Activated CD8-positive, alpha-beta memory T cell treated with anti-CD3 and anti-CD28 coated beads, Interleukin-2, amount 10 ng/mL, durations not matched to agents 7 days and 5 days (primary cell): Measurements from ENCODE around the gene RPAP3. TPM values are rescaled to one million over a fixed set of nuclear protein-coding genes. Genes with fewer than 3 reads are reported as not detected.

ENCODE experiments used
- ATAC-seq: fragments of 150-1000 bp; cut with Tn5 transposase; one replicate; pipeline ENCODE4 v1.10.0; 2021; ENCODE audit warnings: moderate library complexity
- CTCF ChIA-PET: fragments of 350-600 bp; sonication (Branson Sonifier 250); formaldehyde crosslinking; loops from one replicate; lab custom pipeline; 2021; ENCODE audit warnings: antibody characterized with exemption; lab: Charles Lee
- DNase-seq: peaks from one replicate; pipeline ENCODE4 v3.0.0-alpha.2; 2020
- H3K27ac Mint-ChIP-seq: one replicate; pipeline ENCODE4 v1.8.0; 2021; ENCODE audit warnings: mild to moderate bottlenecking, mixed read lengths
- H3K27me3 Mint-ChIP-seq: one replicate; pipeline ENCODE4 v1.8.0; 2021; ENCODE audit warnings: mixed read lengths
- H3K36me3 Mint-ChIP-seq: one replicate; pipeline ENCODE4 v1.8.0; 2021; ENCODE audit warnings: mild to moderate bottlenecking, mixed read lengths
- H3K4me1 Mint-ChIP-seq: one replicate; pipeline ENCODE4 v1.8.0; 2021; ENCODE audit warnings: mixed read lengths
- H3K4me3 Mint-ChIP-seq: one replicate; pipeline ENCODE4 v1.8.0; 2021; ENCODE audit warnings: mild to moderate bottlenecking, moderate library complexity, mixed read lengths
- H3K9me3 Mint-ChIP-seq: one replicate; pipeline ENCODE4 v1.8.0; 2022; ENCODE audit warnings: low read depth, mixed read lengths
- total RNA-seq, 2 experiments: library from RNA; stranded (reverse); gene quantifications; one replicate each; pipeline ENCODE4 v1.2.3, GENCODE V29; 2021

The RPAP3 gene
- total RNA-seq, 2 experiments from 2014 or later, result 41.3 to 51.4 TPM

GRCh38 chr12:47712171-47712570, 6.3 kb upstream of the RPAP3 start:
- Mint-ChIP-seq H3K4me1 (peaks cover 38% of the 10 kb centered on the region), H3K27me3 (no peaks in the 10 kb centered on the region), H3K4me3 (no peak overlapping the region), H3K9me3 (no peaks in the 10 kb centered on the region), H3K27ac (no peak overlapping the region), H3K36me3 (peaks cover 2% of the 10 kb centered on the region)
- CTCF ChIA-PET, result interaction anchor here (2.6 to 24.5 kb wide), 5 partner anchors 10 to 125 kb away, joined by 6 to 443 read pairs (median 167); partner anchors contain the start of genes RAPGEF3 and SLC48A1
- ATAC-seq (no peak), DNase-seq (no peak)

GRCh38 chr12:47711448-47711847, 5.6 kb upstream of the RPAP3 start:
- ATAC-seq, result no peak
- Mint-ChIP-seq H3K9me3 (no peaks in the 10 kb centered on the region), H3K4me3 (no peak overlapping the region), H3K4me1 (peaks cover 41% of the 10 kb centered on the region), H3K27ac (no peak overlapping the region), H3K27me3 (no peaks in the 10 kb centered on the region), H3K36me3 (peaks cover 3% of the 10 kb centered on the region)
- no peak for DNase-seq
- CTCF ChIA-PET, result interaction anchor here (2.0 to 24.5 kb wide), 5 partner anchors 10 to 126 kb away, joined by 6 to 443 read pairs (median 16); partner anchors contain the start of gene SLC48A1

DNA sequence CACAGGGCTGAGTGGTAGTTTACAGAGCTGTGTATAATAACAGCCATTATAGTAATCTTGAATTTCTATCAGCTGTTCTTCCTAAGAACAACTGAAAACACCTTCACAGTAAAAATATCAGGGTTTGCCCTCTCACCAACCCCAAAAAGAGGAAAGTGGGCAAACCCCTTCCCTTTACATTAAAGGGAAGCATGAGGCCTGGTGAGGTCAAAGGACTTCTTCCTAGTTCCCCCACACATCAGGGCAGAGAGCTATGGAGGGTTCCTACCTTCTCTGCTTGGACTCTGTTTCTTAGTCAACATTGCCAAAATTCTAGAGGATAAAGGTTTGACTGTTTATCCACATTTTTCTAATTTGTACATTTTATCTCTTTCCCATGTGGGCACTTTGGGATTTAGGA, 4.4 kb upstream of the RPAP3 start:
- Mint-ChIP-seq H3K27me3 (no peaks in the 10 kb centered on the region), H3K36me3 (peaks cover 3% of the 10 kb centered on the region), H3K27ac (no peak overlapping the region), H3K4me1 (peaks cover 36% of the 10 kb centered on the region), H3K4me3 (no peak overlapping the region), H3K9me3 (no peaks in the 10 kb centered on the region)
- no peak for ATAC-seq
- CTCF ChIA-PET, result interaction anchor here (0.9 to 24.5 kb wide), 9 partner anchors 11 to 127 kb away, joined by 3 to 443 read pairs (median 6); partner anchors contain the start of gene SLC48A1
- DNase-seq, result no peak

GRCh38 chr12:47709671-47710070, 3.8 kb upstream of the RPAP3 start:
- DNase-seq (no peak), ATAC-seq (no peak)
- CTCF ChIA-PET, result interaction anchor here (1.3 to 24.5 kb wide), 7 partner anchors 12 to 127 kb away, joined by 3 to 443 read pairs (median 13); partner anchors contain the start of gene SLC48A1
- Mint-ChIP-seq H3K4me1 (peaks cover 37% of the 10 kb centered on the region), H3K27ac (peak overlapping the region; percentile 64), H3K27me3 (no peaks in the 10 kb centered on the region), H3K9me3 (no peaks in the 10 kb centered on the region), H3K4me3 (no peak overlapping the region), H3K36me3 (peaks cover 5% of the 10 kb centered on the region)

DNA sequence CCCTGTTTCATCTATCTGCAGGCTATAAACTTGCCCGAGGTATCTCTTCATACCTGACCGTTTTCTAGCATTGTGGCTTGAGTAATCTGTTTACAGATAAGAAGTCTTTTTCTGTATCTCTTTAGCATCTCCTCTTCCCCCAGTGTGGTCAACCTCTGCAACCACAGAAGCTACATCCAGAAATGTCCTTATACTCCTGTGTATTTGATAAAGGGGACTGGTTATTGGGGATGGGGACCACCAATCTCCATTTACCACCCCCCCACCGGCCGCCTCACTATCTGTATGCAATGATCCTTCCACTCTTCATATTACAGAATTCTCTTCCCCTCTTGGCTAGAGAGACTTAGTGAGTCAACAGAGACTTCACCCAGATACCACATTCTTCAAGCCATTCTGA, 3.4 kb upstream of the RPAP3 start:
- Mint-ChIP-seq H3K4me1 (peaks cover 38% of the 10 kb centered on the region), H3K4me3 (no peak overlapping the region), H3K27me3 (no peaks in the 10 kb centered on the region), H3K9me3 (no peaks in the 10 kb centered on the region), H3K27ac (peak overlapping the region; percentile 64), H3K36me3 (peaks cover 5% of the 10 kb centered on the region)
- no peak for ATAC-seq
- DNase-seq, result no peak
- CTCF ChIA-PET, result interaction anchor here (1.3 to 24.5 kb wide), 5 partner anchors 33 to 128 kb away, joined by 4 to 443 read pairs (median 16); partner anchors contain the start of gene SLC48A1

DNA sequence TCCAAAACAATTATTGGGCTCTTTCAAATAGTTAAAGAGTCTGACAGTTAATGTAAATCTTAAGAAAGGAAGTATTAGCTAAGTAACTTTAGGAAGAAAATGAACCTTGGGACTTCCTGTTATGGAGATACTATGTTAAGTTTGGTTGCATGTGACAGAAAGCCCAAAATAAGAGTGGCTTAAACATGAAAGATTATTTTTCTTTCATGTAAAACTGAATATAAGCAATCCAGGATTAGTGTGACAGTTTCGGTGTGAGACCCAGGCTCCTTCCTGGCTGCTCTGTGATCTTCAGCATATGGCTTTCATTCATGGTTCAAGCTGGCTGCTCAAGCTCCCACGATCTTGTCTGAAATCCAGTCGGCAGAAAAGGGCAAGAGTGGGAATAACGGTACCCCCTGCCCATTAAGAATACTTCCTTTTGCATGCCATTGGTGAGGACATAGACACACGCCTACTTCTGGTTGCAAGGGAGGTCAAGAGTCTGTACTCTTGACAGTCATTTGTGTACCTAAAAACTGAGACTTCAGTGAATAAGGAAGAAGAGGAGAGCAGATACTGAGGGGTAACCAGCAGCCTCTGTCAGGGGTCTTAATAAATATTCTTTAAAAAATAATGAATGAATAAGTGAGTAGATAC, 2.2 kb upstream of the RPAP3 start:
- Mint-ChIP-seq H3K9me3 (no peaks in the 10 kb centered on the region), H3K27me3 (no peaks in the 10 kb centered on the region), H3K27ac (peak overlapping the region; percentile 67), H3K4me3 (peak overlapping the region; percentile 41), H3K4me1 (peaks cover 50% of the 10 kb centered on the region), H3K36me3 (peaks cover 15% of the 10 kb centered on the region)
- ATAC-seq, result no peak
- CTCF ChIA-PET, result interaction anchor here (0.7 to 24.5 kb wide), 11 partner anchors 8 to 177 kb away, joined by 3 to 443 read pairs (median 4); partner anchors contain the start of gene SLC48A1
- no peak for DNase-seq

- ATAC-seq (no peak), DNase-seq (no peak)
- Mint-ChIP-seq H3K9me3 (no peaks in the 10 kb centered on the region), H3K27me3 (no peaks in the 10 kb centered on the region), H3K27ac (peak overlapping the region; percentile 67), H3K4me1 (peaks cover 53% of the 10 kb centered on the region), H3K4me3 (peak overlapping the region; percentile 45), H3K36me3 (peaks cover 19% of the 10 kb centered on the region)
- CTCF ChIA-PET, result interaction anchor here (0.6 to 24.5 kb wide), 13 partner anchors 8 to 1615 kb away, joined by 3 to 443 read pairs (median 4); partner anchors contain the start of gene SLC48A1
Observed at GRCh38 chr12:47707355-47707754, 1.5 kb upstream of the RPAP3 start.

GRCh38 chr12:47705229-47705565, 633 bp downstream of the RPAP3 start:
- CTCF ChIA-PET, result interaction anchor here (0.8 to 24.5 kb wide), 5 partner anchors 14 to 128 kb away, joined by 3 to 443 read pairs (median 3); partner anchors contain the start of gene SLC48A1
- Mint-ChIP-seq H3K36me3 (peaks cover 28% of the 10 kb centered on the region), H3K27ac (peak overlapping the region; percentile 99), H3K9me3 (no peaks in the 10 kb centered on the region), H3K4me3 (peak overlapping the region; percentile 87), H3K4me1 (peaks cover 52% of the 10 kb centered on the region), H3K27me3 (no peaks in the 10 kb centered on the region)
- no peak for ATAC-seq
- DNase-seq, result no peak

DNA sequence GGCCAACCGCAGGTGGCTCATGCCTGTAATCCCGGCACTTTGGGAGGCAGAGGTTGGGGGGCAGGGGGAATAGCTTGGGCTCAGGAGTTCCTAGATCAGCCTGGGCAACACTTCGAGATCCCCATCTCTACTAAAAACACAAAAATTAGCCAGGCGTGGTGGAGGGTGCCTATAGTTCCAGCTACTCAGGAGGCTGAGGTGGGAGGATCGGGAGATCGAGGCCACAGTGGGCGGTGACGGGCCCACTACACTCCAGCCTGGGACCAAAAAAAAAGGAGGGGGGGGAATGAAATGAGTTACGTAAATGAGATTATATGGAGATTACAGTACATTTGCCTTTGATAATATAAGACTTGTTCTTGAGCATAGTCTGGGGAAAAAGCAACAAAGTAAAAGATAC, 1.1 kb downstream of the RPAP3 start:
- Mint-ChIP-seq H3K36me3 (peaks cover 30% of the 10 kb centered on the region), H3K4me3 (peak overlapping the region; percentile 87), H3K9me3 (no peaks in the 10 kb centered on the region), H3K27me3 (no peaks in the 10 kb centered on the region), H3K4me1 (peaks cover 50% of the 10 kb centered on the region), H3K27ac (peak overlapping the region; percentile 99)
- no peak for ATAC-seq
- CTCF ChIA-PET, result interaction anchor here (0.8 to 24.5 kb wide), 6 partner anchors 10 to 129 kb away, joined by 3 to 443 read pairs (median 3); partner anchors contain the start of gene SLC48A1
- no peak for DNase-seq

GRCh38 chr12:47700263-47700662, 5.6 kb downstream of the RPAP3 start:
- peaks cover 52% of the 10 kb centered on the region for H3K36me3 Mint-ChIP-seq
- H3K4me1 Mint-ChIP-seq, result peaks cover 23% of the 10 kb centered on the region
- ATAC-seq (no peak), DNase-seq (no peak)
- CTCF ChIA-PET, result interaction anchor here (1.2 kb wide), 1 partner anchor 67 kb away, joined by 4 read pairs; no protein-coding TSS in a partner anchor
- no peaks in the 10 kb centered on the region for H3K9me3 Mint-ChIP-seq
- no peak overlapping the region for H3K27ac Mint-ChIP-seq
- no peaks in the 10 kb centered on the region for H3K27me3 Mint-ChIP-seq
- no peak overlapping the region for H3K4me3 Mint-ChIP-seq

GRCh38 chr12:47698631-47699030, 7.2 kb downstream of the RPAP3 start:
- ATAC-seq (no peak), DNase-seq (no peak)
- Mint-ChIP-seq H3K36me3 (peaks cover 54% of the 10 kb centered on the region), H3K9me3 (no peaks in the 10 kb centered on the region), H3K27ac (no peak overlapping the region), H3K27me3 (no peaks in the 10 kb centered on the region), H3K4me1 (peaks cover 11% of the 10 kb centered on the region), H3K4me3 (no peak overlapping the region)
- CTCF ChIA-PET, result interaction anchor here (1.0 to 1.1 kb wide), 2 partner anchors 12 to 46 kb away, joined by 3 read pairs; no protein-coding TSS in a partner anchor

DNA sequence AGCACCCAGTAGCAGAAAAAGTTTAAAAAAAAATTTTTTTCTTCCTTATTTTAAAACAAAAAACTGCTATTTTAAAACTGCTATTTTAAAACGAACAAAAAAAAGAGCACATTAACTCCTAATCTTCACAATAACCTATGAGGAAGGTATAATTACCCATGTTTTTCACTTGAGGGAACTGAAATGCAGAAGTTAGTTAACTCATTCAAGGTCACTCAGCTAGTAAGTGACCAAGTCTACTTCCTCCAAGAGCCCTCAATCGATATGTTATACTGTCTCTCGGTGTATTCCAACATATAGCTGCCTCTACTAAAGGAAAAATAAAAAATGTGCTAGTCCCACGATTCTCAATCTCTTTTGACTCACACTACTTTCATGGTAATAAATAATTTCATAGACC, 7.8 kb downstream of the RPAP3 start:
- ATAC-seq, result no peak
- H3K36me3 Mint-ChIP-seq, result peaks cover 54% of the 10 kb centered on the region
- H3K27me3 Mint-ChIP-seq, result no peaks in the 10 kb centered on the region
- no peak overlapping the region for H3K27ac Mint-ChIP-seq
- no peaks in the 10 kb centered on the region for H3K9me3 Mint-ChIP-seq
- H3K4me1 Mint-ChIP-seq, result peaks cover 5% of the 10 kb centered on the region
- no peak for DNase-seq
- CTCF ChIA-PET, result interaction anchor here (1.1 kb wide), 1 partner anchor 45 kb away, joined by 3 read pairs; no protein-coding TSS in a partner anchor
- no peak overlapping the region for H3K4me3 Mint-ChIP-seq

GRCh38 chr12:47689215-47689614, 16.6 kb downstream of the RPAP3 start:
- H3K9me3 Mint-ChIP-seq, result no peaks in the 10 kb centered on the region
- H3K4me3 Mint-ChIP-seq, result no peak overlapping the region
- DNase-seq (no peak), ATAC-seq (no peak)
- H3K36me3 Mint-ChIP-seq, result peaks cover 35% of the 10 kb centered on the region
- H3K27me3 Mint-ChIP-seq, result no peaks in the 10 kb centered on the region
- no peaks in the 10 kb centered on the region for H3K4me1 Mint-ChIP-seq
- CTCF ChIA-PET, result interaction anchor here (1.2 kb wide), 1 partner anchor 15 kb away, joined by 3 read pairs; no protein-coding TSS in a partner anchor
- no peak overlapping the region for H3K27ac Mint-ChIP-seq
